Thymus (tissue), 11 donors: Measurements from ENCODE around the gene PSMB3. TPM values are rescaled to one million over a fixed set of nuclear protein-coding genes. Genes with fewer than 3 reads are reported as not detected.
"Not testable (repeated sequence)": the region's sequence is repeated elsewhere in the genome, so short reads cannot be mapped to it uniquely, and the experiment has no call there.

Experiments used
- DNase-seq, 9 donors: peaks; one replicate each; pipeline ENCODE4 v3.0.0-alpha.2; 2013; ENCODE audit warnings: low spot score in 9 of 9, low read depth in 6 of 9, missing footprints in 1 of 9
- H3K27ac ChIP-seq, 2 donors: one replicate each; pipeline ENCODE4 v1.5.1; 2013; ENCODE audit warnings: control low read depth in 1 of 2, low read depth in 1 of 2, low read length in 1 of 2, mild to moderate bottlenecking in 1 of 2, moderate library complexity in 1 of 2
- H3K27me3 ChIP-seq, 2 donors: one replicate each; pipeline ENCODE4 v1.5.1; 2013; ENCODE audit warnings: low read length in 1 of 2; ENCODE audit not compliant: control insufficient read depth in 2 of 2, insufficient read depth in 1 of 2
- H3K36me3 ChIP-seq, 2 donors: one replicate each; pipeline ENCODE4 v1.5.1; 2013; ENCODE audit warnings: low read length in 1 of 2, mild to moderate bottlenecking in 1 of 2, moderate library complexity in 1 of 2; ENCODE audit not compliant: control insufficient read depth in 2 of 2, insufficient read depth in 2 of 2
- H3K4me1 ChIP-seq, 2 donors: one replicate each; pipeline ENCODE4 v1.5.1; 2013; ENCODE audit warnings: low read length in 2 of 2; ENCODE audit not compliant: control insufficient read depth in 2 of 2, insufficient read depth in 2 of 2
- H3K4me3 ChIP-seq, 2 donors: one replicate each; pipeline ENCODE4 v1.5.1; 2013; ENCODE audit warnings: low read length in 2 of 2, control low read depth in 1 of 2, mild to moderate bottlenecking in 1 of 2
- H3K9me3 ChIP-seq, 2 donors: one replicate each; pipeline ENCODE4 v1.5.1; 2013; ENCODE audit warnings: low read length in 1 of 2, mild to moderate bottlenecking in 1 of 2; ENCODE audit not compliant: control insufficient read depth in 2 of 2, insufficient read depth in 1 of 2
- WGBS: extraction: QIAGEN DNeasy Blood & Tissue Kit; methylation state at CpG from one replicate; pipeline ENCODE4 v1.1.7; 2013; 5-methylcytosine and 5-hydroxymethylcytosine counted together
- polyA plus RNA-seq: library from polyadenylated mRNA; stranded (reverse); fragments of 200-250 nt; gene quantifications from one replicate; pipeline ENCODE4 v1.2.3, GENCODE V29; 2013
- total RNA-seq: library from RNA; stranded (reverse); fragments of 120-200 nt; gene quantifications from one replicate; pipeline ENCODE4 v1.2.4, GENCODE V29; 2013
- donor health status: healthy.

PSMB3 gene
- total and polyA plus RNA-seq, 2 donors = 206 to 432 TPM

DNA sequence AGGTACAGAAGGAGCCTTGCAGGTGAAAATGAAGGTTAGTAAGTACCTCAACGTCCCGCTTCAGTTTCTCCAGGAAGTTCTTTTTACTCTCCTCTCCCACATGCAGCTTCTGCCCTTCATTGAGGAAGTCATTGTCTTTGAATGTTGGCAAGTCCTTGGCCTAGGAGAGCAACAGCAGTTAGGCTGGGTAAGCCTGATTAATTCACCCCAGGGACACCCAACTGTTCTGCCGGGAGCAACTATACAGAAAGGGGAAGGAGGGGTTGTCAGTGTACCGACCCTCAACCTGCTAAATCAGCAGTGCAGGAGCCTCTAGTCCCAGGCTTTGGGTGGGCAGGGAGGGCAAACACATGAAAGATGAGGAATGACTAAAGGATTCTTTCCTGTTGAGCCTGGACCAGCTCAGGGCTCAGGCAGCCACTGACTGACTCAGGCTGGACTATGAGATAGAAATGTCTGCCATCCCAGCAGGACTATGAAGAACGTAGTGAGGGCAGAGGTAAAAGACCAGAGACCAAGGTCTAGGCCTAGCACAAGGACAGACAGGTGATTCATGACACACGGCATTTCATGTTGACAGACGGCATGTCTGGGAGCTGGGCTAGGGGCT is 25.2 kb downstream of the PSMB3 start:
- Histone ChIP-seq H3K27me3 (no peaks in the 10 kb centered on the region), H3K27ac (no peak overlapping the region), H3K36me3 (peaks cover 66 to 79% of the 10 kb centered on the region in 2 donors), H3K4me3 (no peak overlapping the region), H3K4me1 (peaks cover 0 to 2% of the 10 kb centered on the region in 2 donors), H3K9me3 (no peaks in the 10 kb centered on the region)
- WGBS = 83% methylated on average over 7 of the region's 7 CpGs
- DNase-seq = no peak

DNA sequence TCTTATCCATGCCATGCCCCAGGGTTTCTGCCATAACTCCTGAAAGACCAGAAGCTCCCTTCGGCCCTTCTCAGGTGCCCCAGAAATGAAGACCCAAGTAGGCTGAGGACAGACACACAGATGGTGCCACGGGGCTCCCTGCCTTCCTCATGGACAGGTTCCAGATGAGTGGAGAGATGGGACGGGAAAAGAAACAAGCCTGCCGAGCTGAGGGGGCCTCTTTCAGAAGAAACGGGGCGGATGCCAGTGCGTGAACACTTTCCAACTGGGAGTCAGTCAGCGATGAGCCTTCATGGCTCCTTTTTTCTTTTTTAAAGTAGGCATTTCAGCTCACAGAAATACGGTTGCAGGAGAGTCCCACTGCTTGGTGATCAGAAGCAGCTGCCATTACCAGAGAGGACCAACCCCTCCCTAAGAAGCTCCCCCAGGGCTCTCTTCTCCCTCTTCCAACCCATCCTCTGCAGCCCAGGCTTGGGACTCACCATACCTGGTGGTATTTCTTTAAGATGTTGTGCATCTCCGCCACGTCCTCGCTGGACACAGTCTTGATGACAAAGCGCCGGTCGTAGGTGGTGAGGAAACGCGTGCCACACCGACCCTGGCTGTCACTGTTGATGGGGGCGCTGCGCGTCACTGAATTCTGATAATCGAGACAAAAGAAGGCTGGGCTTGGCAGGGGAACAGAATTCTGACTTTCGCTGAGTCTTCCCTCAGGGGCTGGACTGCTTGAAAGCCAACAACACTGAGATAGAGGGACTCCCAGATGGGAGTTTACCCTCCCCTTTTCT is 27.6 kb downstream of the PSMB3 start:
- WGBS = 98% methylated on average over 23 of the region's 23 CpGs
- H3K9me3 ChIP-seq = no peaks in the 10 kb centered on the region
- H3K36me3 ChIP-seq = peaks cover 73 to 79% of the 10 kb centered on the region in 2 donors
- peaks cover 0 to 2% of the 10 kb centered on the region in 2 donors for H3K4me1 ChIP-seq
- H3K4me3 ChIP-seq = no peak overlapping the region
- H3K27me3 ChIP-seq = no peaks in the 10 kb centered on the region
- DNase-seq = no peak
- H3K27ac ChIP-seq = no peak overlapping the region

DNA sequence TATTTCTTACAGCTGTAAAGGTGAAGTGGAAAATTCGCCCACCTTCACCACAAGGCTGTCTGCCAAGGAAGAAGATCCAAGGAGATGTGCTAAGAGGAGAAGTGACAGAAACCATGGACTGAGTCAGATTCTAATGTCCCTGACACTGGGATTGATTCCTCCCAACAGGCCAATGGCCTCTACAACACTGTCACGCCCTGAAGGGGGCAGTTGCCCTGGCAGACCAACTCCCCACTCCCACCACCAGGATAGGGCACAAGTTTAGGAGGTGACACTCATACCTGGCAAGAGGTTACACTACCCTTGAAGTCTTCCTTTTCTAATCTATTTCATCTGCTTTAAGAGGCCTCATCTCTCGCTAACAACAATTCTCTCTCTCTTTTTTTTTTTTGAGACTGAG is 30.7 kb downstream of the PSMB3 start:
- Histone ChIP-seq H3K36me3 (peaks cover 69 to 80% of the 10 kb centered on the region in 2 donors), H3K4me3 (no peak overlapping the region), H3K4me1 (peaks cover 0 to 2% of the 10 kb centered on the region in 2 donors), H3K27ac (no peak overlapping the region), H3K27me3 (no peaks in the 10 kb centered on the region), H3K9me3 (no peaks in the 10 kb centered on the region)
- DNase-seq = no peak
- 97% methylated on average over 3 of the region's 3 CpGs for WGBS

DNA sequence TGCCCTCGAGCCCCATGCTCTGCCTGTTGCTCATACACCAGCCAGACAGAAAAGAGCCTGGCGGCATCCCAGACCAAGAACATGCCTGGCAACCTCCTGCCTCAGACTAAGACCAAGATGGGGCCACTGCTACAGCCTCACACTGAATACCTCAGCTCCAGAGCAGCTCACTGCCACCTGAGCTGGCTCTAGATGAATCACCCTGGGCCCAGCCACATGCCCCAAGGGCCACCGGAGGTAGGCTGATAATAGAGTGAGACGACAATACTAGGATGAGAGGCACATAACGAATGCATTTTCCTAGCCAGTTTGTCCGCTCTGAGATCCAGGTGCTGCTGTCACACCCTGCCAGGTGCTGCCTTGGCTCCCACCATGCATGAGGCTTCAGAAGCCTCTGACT is 33.8 kb downstream of the PSMB3 start:
- 88% methylated on average over 6 of the region's 6 CpGs for WGBS
- no peaks in the 10 kb centered on the region for H3K9me3 ChIP-seq
- no peaks in the 10 kb centered on the region for H3K27me3 ChIP-seq
- H3K4me3 ChIP-seq = no peak overlapping the region
- peaks cover 38 to 52% of the 10 kb centered on the region in 2 donors for H3K36me3 ChIP-seq
- H3K27ac ChIP-seq = no peak overlapping the region
- no peak for DNase-seq
- peaks cover 0 to 2% of the 10 kb centered on the region in 2 donors for H3K4me1 ChIP-seq

DNA sequence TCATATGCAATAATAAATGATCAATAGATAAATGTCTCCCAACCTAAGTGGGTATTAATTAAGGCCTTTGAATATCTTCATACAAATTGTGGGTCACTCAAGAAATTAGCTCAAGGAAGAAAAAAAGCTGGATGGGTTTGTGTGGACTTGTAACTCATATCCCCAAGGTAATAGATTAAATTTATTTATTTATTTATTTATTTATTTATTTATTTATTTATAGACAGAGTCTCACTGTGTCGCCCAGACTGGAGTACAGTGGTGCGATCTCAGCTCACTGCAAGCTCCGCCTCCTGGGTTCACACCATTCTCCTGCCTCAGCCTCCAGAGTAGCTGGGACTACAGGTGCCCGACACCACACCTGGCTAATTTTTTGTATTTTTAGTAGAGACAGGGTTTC is 35.5 kb downstream of the PSMB3 start:
- not testable (repeated sequence) for DNase-seq, H3K4me1 ChIP-seq, H3K4me3 ChIP-seq, H3K27ac ChIP-seq, H3K27me3 ChIP-seq, H3K9me3 ChIP-seq
- H3K36me3 ChIP-seq = peaks cover 34 to 39% of the 10 kb centered on the region in 2 donors
- 98% methylated on average over 4 of the region's 4 CpGs for WGBS

- no peak overlapping the region for H3K27ac ChIP-seq
- H3K4me3 ChIP-seq = no peak overlapping the region
- no peak for DNase-seq
- peaks cover 29 to 31% of the 10 kb centered on the region in 2 donors for H3K36me3 ChIP-seq
- H3K9me3 ChIP-seq = no peaks in the 10 kb centered on the region
- H3K4me1 ChIP-seq = no peaks in the 10 kb centered on the region
- WGBS = 72% methylated on average over 1 of the region's 1 CpG
- no peaks in the 10 kb centered on the region for H3K27me3 ChIP-seq
These were observed 36.6 kb downstream of the PSMB3 start for GRCh38 chr17:38789185-38789584.

- H3K27ac ChIP-seq, H3K9me3 ChIP-seq, H3K27me3 ChIP-seq, H3K4me3 ChIP-seq, H3K4me1 ChIP-seq, DNase-seq: not testable (repeated sequence)
- H3K36me3 ChIP-seq = peaks cover 21 to 22% of the 10 kb centered on the region in 2 donors
- WGBS = 92% methylated on average over 13 of the region's 13 CpGs
These were observed 37.7 kb downstream of the PSMB3 start for GRCh38 chr17:38790148-38790707.

- Histone ChIP-seq H3K27ac (no peak overlapping the region), H3K36me3 (peaks cover 14 to 15% of the 10 kb centered on the region in 2 donors), H3K9me3 (no peaks in the 10 kb centered on the region), H3K4me3 (no peak overlapping the region), H3K27me3 (no peaks in the 10 kb centered on the region), H3K4me1 (no peaks in the 10 kb centered on the region)
- WGBS = 98% methylated on average over 5 of the region's 5 CpGs
- no peak for DNase-seq
These were observed 38.6 kb downstream of the PSMB3 start for GRCh38 chr17:38791162-38791561.

GRCh38 chr17:38794221-38794620 is 41.7 kb downstream of the PSMB3 start:
- 96% methylated on average over 5 of the region's 5 CpGs for WGBS
- no peak overlapping the region for H3K27ac ChIP-seq
- H3K4me3 ChIP-seq = no peak overlapping the region
- no peaks in the 10 kb centered on the region for H3K27me3 ChIP-seq
- peaks cover 3 to 7% of the 10 kb centered on the region in 2 donors for H3K36me3 ChIP-seq
- no peaks in the 10 kb centered on the region for H3K9me3 ChIP-seq
- peaks cover 12 to 21% of the 10 kb centered on the region in 2 donors for H3K4me1 ChIP-seq
- DNase-seq = no peak
